Measurements from ENCODE around the gene UVRAG.

Gene UVRAG

DNA sequence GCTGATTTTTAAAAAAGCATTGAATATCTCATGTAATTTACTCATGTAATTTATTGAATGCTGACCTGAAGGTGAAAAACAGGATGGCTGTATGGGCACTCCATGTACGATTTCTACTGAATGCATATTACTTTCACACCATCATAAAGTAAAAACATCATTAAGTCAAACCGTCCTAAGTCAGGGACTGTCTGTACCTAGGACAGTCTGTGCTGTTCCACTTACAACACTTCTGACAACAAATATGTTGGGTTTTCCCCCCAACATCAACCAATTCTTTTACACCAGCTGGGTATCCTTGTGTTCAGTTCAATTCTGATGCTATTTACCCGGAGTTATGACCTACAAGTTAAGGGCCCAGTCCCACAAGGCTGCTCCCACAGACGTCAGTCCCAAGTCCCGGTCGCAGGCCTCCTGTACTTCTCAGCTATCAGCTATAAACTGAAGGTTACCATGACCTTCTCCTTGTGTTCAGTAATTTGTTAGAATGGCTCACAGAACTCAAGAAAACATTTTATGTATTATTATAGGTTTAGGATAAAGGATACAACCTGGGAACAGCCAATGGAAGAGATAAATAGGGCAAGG, 17.0 kb downstream of the UVRAG start (continued):
- TF ChIP-seq, protein P1, sequence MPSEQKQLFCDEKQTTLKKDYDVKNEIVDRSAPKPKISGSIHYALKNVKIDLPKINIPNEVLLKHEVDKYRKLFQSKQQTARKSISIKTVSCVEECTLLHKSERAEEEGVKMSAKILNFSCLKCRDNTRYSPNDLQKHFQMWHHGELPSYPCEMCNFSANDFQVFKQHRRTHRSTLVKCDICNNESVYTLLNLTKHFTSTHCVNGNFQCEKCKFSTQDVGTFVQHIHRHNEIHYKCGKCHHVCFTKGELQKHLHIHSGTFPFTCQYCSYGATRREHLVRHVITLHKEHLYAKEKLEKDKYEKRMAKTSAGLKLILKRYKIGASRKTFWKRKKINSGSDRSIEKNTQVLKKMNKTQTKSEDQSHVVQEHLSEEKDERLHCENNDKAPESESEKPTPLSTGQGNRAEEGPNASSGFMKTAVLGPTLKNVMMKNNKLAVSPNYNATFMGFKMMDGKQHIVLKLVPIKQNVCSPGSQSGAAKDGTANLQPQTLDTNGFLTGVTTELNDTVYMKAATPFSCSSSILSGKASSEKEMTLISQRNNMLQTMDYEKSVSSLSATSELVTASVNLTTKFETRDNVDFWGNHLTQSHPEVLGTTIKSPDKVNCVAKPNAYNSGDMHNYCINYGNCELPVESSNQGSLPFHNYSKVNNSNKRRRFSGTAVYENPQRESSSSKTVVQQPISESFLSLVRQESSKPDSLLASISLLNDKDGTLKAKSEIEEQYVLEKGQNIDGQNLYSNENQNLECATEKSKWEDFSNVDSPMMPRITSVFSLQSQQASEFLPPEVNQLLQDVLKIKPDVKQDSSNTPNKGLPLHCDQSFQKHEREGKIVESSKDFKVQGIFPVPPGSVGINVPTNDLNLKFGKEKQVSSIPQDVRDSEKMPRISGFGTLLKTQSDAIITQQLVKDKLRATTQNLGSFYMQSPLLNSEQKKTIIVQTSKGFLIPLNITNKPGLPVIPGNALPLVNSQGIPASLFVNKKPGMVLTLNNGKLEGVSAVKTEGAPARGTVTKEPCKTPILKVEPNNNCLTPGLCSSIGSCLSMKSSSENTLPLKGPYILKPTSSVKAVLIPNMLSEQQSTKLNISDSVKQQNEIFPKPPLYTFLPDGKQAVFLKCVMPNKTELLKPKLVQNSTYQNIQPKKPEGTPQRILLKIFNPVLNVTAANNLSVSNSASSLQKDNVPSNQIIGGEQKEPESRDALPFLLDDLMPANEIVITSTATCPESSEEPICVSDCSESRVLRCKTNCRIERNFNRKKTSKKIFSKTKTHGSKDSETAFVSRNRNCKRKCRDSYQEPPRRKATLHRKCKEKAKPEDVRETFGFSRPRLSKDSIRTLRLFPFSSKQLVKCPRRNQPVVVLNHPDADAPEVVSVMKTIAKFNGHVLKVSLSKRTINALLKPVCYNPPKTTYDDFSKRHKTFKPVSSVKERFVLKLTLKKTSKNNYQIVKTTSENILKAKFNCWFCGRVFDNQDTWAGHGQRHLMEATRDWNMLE (tag by site-specific recombination; conservative IDR thresholded peaks at IDR 0.05; ENCODE audit: low read depth), result no peak

DNA sequence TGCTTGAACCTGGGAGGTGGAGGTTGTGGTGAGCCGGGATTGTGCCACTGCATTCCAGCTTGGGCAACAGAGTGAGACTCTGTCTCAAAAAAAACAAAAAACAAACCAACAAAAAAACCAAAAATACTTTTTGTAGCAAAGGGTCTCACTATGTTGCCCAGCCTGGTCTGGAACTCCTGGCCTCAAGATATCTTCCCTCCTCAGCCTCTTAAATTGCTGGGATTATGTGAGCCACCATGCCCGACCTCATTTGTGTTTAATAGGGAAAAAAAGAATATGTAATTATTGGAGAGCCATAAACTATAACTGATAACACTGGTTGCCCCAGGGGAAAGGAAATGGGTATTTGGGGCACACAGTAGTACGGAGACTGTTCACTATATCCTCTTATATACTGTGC, 19.7 kb downstream of the UVRAG start:
- CTCF ChIA-PET, result no interaction called here

DNA sequence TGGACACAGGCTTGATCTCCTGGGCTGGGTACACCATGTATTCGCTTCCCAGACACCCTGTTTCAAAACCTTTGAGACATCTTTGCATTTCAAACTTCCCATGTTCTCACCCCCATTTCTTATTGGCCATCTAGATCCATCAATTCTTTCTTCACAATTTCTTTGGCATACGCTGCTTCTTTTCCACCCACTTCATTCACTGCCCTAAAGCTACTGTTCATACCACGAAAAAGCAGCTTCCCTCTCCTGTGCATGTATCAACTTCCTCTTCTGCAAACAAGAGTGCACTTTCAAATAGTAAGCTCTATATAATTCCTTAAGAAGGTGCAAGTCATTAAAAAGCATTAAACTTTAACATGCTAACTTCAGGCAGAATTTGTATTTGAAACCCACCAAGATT, 21.4 kb downstream of the UVRAG start:
- peaks cover 5% of the 10 kb centered on the region for H3K4me1 ChIP-seq (ENCODE audit: control insufficient read depth, insufficient read depth, low read length)
- H3K36me3 ChIP-seq (ENCODE audit: control insufficient read depth in 2 of 2, insufficient read depth in 1 of 2, low read length in 2 of 2), result no peaks in the 10 kb centered on the region

More for the DNA sequence above, 19.7 kb downstream of the UVRAG start:
- TF ChIP-seq, protein P2, sequence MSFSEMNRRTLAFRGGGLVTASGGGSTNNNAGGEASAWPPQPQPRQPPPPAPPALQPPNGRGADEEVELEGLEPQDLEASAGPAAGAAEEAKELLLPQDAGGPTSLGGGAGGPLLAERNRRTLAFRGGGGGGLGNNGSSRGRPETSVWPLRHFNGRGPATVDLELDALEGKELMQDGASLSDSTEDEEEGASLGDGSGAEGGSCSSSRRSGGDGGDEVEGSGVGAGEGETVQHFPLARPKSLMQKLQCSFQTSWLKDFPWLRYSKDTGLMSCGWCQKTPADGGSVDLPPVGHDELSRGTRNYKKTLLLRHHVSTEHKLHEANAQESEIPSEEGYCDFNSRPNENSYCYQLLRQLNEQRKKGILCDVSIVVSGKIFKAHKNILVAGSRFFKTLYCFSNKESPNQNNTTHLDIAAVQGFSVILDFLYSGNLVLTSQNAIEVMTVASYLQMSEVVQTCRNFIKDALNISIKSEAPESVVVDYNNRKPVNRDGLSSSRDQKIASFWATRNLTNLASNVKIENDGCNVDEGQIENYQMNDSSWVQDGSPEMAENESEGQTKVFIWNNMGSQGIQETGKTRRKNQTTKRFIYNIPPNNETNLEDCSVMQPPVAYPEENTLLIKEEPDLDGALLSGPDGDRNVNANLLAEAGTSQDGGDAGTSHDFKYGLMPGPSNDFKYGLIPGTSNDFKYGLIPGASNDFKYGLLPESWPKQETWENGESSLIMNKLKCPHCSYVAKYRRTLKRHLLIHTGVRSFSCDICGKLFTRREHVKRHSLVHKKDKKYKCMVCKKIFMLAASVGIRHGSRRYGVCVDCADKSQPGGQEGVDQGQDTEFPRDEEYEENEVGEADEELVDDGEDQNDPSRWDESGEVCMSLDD (tag by site-specific recombination; IDR thresholded peaks at IDR 0.05), result no peak
- TF ChIP-seq, protein P3, sequence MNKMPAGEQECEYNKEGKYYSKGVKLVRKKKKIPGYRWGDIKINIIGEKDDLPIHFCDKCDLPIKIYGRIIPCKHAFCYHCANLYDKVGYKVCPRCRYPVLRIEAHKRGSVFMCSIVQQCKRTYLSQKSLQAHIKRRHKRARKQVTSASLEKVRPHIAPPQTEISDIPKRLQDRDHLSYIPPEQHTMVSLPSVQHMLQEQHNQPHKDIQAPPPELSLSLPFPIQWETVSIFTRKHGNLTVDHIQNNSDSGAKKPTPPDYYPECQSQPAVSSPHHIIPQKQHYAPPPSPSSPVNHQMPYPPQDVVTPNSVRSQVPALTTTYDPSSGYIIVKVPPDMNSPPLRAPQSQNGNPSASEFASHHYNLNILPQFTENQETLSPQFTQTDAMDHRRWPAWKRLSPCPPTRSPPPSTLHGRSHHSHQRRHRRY (tag by site-specific recombination; IDR thresholded peaks at IDR 0.05), result no peak
- no peak for TF ChIP-seq ZNF529 (tag by site-specific recombination; IDR thresholded peaks at IDR 0.05; ENCODE audit: insufficient replicate concordance)
- no peak for TF ChIP-seq ZNF266 (tag by site-specific recombination; IDR thresholded peaks at IDR 0.05; ENCODE audit: low read depth)
- TF ChIP-seq, protein P4, sequence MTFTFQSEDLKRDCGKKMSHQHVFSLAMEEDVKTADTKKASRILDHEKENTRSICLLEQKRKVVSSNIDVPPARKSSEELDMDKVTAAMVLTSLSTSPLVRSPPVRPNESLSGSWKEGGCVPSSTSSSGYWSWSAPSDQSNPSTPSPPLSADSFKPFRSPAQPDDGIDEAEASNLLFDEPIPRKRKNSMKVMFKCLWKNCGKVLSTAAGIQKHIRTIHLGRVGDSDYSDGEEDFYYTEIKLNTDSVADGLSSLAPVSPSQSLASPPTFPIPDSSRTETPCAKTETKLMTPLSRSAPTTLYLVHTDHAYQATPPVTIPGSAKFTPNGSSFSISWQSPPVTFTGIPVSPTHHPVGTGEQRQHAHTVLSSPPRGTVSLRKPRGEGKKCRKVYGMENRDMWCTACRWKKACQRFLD (tag by site-specific recombination; IDR thresholded peaks at IDR 0.05), result no peak
- no peak for TF ChIP-seq ZNF433 (tag by site-specific recombination; IDR thresholded peaks at IDR 0.05; ENCODE audit: low read depth)
- no peak for TF ChIP-seq ZNF416 (tag by site-specific recombination; IDR thresholded peaks at IDR 0.05)
- TF ChIP-seq, protein P5, sequence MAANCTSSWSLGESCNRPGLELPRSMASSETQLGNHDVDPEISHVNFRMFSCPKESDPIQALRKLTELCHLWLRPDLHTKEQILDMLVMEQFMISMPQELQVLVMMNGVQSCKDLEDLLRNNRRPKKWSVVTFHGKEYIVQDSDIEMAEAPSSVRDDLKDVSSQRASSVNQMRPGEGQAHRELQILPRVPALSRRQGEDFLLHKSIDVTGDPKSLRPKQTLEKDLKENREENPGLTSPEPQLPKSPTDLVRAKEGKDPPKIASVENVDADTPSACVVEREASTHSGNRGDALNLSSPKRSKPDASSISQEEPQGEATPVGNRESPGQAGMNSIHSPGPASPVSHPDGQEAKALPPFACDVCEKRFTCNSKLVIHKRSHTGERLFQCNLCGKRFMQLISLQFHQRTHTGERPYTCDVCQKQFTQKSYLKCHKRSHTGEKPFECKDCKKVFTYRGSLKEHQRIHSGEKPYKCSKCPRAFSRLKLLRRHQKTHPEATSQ (tag by site-specific recombination; IDR thresholded peaks at IDR 0.05), result no peak
- TF ChIP-seq ZSCAN23 (tag by site-specific recombination; IDR thresholded peaks at IDR 0.05), result no peak
- Histone ChIP-seq H3K27ac (ENCODE audit: extremely low read depth, low read depth, low read length) (no peak overlapping the region), H3K4me3 (ENCODE audit: low read depth, low read length) (no peak overlapping the region), H3K36me3 (ENCODE audit: control insufficient read depth in 2 of 2, insufficient read depth in 1 of 2, low read length in 2 of 2) (no peaks in the 10 kb centered on the region), H3K9me3 (ENCODE audit: control insufficient read depth, insufficient read depth, low read depth, low read length) (no peaks in the 10 kb centered on the region), H3K4me1 (ENCODE audit: control insufficient read depth, insufficient read depth, low read length) (no peaks in the 10 kb centered on the region)
- POLR2A ChIA-PET, result no interaction called here

More for the DNA sequence above, 21.4 kb downstream of the UVRAG start:
- Histone ChIP-seq H3K4me3 (ENCODE audit: low read depth, low read length) (no peak overlapping the region), H3K9me3 (ENCODE audit: control insufficient read depth, insufficient read depth, low read depth, low read length) (no peaks in the 10 kb centered on the region), H3K27ac (ENCODE audit: extremely low read depth, low read depth, low read length) (no peak overlapping the region)
- TF ChIP-seq WT1 (tag by site-specific recombination; IDR thresholded peaks at IDR 0.05) (no peak), ZNF404 (tag by site-specific recombination; IDR thresholded peaks at IDR 0.05) (no peak), ZNF146 (tag by site-specific recombination; IDR thresholded peaks at IDR 0.05) (no peak)
- TF ChIP-seq, protein P6, sequence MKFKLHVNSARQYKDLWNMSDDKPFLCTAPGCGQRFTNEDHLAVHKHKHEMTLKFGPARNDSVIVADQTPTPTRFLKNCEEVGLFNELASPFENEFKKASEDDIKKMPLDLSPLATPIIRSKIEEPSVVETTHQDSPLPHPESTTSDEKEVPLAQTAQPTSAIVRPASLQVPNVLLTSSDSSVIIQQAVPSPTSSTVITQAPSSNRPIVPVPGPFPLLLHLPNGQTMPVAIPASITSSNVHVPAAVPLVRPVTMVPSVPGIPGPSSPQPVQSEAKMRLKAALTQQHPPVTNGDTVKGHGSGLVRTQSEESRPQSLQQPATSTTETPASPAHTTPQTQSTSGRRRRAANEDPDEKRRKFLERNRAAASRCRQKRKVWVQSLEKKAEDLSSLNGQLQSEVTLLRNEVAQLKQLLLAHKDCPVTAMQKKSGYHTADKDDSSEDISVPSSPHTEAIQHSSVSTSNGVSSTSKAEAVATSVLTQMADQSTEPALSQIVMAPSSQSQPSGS (tag by site-specific recombination; IDR thresholded peaks at IDR 0.05; ENCODE audit: low read depth), result no peak
- TF ChIP-seq, protein P7, sequence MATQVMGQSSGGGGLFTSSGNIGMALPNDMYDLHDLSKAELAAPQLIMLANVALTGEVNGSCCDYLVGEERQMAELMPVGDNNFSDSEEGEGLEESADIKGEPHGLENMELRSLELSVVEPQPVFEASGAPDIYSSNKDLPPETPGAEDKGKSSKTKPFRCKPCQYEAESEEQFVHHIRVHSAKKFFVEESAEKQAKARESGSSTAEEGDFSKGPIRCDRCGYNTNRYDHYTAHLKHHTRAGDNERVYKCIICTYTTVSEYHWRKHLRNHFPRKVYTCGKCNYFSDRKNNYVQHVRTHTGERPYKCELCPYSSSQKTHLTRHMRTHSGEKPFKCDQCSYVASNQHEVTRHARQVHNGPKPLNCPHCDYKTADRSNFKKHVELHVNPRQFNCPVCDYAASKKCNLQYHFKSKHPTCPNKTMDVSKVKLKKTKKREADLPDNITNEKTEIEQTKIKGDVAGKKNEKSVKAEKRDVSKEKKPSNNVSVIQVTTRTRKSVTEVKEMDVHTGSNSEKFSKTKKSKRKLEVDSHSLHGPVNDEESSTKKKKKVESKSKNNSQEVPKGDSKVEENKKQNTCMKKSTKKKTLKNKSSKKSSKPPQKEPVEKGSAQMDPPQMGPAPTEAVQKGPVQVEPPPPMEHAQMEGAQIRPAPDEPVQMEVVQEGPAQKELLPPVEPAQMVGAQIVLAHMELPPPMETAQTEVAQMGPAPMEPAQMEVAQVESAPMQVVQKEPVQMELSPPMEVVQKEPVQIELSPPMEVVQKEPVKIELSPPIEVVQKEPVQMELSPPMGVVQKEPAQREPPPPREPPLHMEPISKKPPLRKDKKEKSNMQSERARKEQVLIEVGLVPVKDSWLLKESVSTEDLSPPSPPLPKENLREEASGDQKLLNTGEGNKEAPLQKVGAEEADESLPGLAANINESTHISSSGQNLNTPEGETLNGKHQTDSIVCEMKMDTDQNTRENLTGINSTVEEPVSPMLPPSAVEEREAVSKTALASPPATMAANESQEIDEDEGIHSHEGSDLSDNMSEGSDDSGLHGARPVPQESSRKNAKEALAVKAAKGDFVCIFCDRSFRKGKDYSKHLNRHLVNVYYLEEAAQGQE (tag by site-specific recombination; IDR thresholded peaks at IDR 0.05), result no peak
- ChIA-PET POLR2A (no interaction called here), CTCF (interaction anchor here (0.7 kb wide), 1 partner anchor 32 kb away, joined by 4 read pairs; no protein-coding TSS in a partner anchor)

All from HEK293 (cell line).